Peyer's patch (tissue), 4 donors: ENCODE data around the gene DHRSX. TPM values are rescaled to one million over a fixed set of nuclear protein-coding genes. Genes with fewer than 3 reads are reported as not detected.

ENCODE experiments used
- DNase-seq, 3 donors: peaks; one replicate each; pipeline ENCODE4 v3.0.0-alpha.2; 2017 to 2019
- H3K27ac ChIP-seq, 4 donors: fragments of 200-600 bp; sonication (generic); one replicate each; pipeline ENCODE4 v1.5.1; 2016 to 2019
- H3K27me3 ChIP-seq, 2 donors: fragments of 200-600 bp; sonication (generic); one replicate each; pipeline ENCODE4 v1.5.1; 2019
- H3K36me3 ChIP-seq, 3 donors: fragments of 200-600 bp; sonication (generic); one replicate each; pipeline ENCODE4 v1.5.1; 2016 to 2019
- H3K4me1 ChIP-seq, 4 donors: fragments of 200-600 bp; sonication (generic); one replicate each; pipeline ENCODE4 v1.5.1; 2016 to 2019
- H3K4me3 ChIP-seq, 4 donors: fragments of 200-600 bp; sonication (generic); 1 replicate in 3 of 4; 2 replicates in 1 of 4; pipeline ENCODE4 v1.5.1; 2016 to 2019; ENCODE audit warnings: mild to moderate bottlenecking in 1 of 4
- H3K9me3 ChIP-seq, 4 donors: fragments of 200-600 bp; sonication (generic); one replicate each; pipeline ENCODE4 v1.5.1; 2016 to 2019; ENCODE audit warnings: mild to moderate bottlenecking in 1 of 4
- POLR2A ChIP-seq, 2 donors: fragments of 450-650 bp; IDR thresholded peaks; one replicate each; pipeline ENCODE4 v1.5.1; 2017; ENCODE audit warnings: antibody characterized with exemption in 2 of 2, mild to moderate bottlenecking in 2 of 2, moderate library complexity in 2 of 2
- total RNA-seq, 4 donors: library from RNA; depleted of rRNA; stranded (reverse); fragments of >200 nt; gene quantifications; one replicate each; pipeline ENCODE4 v1.1.0, GENCODE V29; 2016
- TF ChIP-seq, protein P1 (sequence below), 6 experiments: fragments of 450-650 bp in 4 of 6; fragments of 200-600 bp in 2 of 6; sonication (generic) in 1 of 6; IDR thresholded peaks; one replicate each; pipeline ENCODE4 v1.5.1; 2017 to 2019; ENCODE audit warnings: antibody characterized with exemption in 6 of 6, mild to moderate bottlenecking in 3 of 6, moderate library complexity in 1 of 6

The DHRSX gene
- total RNA-seq, 4 donors from 2014 or later, result 21.5 to 55.4 (median 40.4) TPM

DNA sequence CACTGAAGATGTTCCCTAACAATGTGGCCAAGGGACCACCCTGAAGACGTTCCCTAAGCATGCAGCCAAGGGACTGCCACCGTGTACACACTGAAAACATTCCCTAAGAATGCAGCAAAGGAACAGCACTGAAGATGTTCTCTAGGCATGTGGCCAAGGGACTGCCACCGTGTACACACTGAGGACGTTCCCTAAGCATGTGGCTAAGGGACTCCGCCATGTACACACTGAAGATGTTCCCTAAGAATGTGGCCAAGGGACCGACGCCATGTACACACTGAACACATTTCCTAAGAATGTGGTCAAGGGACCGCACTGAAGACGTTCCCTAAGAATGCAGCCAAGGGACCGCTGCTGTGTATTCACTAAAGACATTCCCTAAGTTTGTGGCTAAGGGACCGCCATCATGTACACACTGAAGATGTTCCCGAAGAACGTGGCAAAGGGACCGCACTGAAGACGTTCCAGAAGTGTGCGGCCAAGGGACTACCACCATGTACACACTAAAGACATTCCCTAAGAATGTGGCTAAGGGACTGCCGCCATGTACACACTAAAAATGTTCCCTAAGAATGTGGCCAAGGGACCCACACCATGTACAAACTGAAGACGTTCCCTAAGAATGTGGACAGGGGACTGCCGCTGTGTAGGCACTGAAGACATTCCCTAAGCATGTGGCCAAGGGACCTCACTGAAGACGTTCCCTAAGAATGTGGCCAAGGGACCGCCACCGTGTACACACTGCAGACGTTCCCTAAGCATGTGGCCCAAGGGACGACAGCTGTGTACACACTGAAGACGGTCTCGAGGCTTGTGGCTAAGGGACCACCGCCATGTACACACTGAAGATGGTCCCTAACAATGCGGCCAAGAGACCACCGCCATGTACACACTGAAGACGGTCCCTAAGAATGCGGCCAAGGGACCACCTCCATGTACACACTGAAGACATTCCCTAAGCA lies 54.8 kb downstream of the DHRSX start:
- no peak for TF ChIP-seq POLR2A (IDR thresholded peaks at IDR 0.05)
- TF ChIP-seq, protein P1, sequence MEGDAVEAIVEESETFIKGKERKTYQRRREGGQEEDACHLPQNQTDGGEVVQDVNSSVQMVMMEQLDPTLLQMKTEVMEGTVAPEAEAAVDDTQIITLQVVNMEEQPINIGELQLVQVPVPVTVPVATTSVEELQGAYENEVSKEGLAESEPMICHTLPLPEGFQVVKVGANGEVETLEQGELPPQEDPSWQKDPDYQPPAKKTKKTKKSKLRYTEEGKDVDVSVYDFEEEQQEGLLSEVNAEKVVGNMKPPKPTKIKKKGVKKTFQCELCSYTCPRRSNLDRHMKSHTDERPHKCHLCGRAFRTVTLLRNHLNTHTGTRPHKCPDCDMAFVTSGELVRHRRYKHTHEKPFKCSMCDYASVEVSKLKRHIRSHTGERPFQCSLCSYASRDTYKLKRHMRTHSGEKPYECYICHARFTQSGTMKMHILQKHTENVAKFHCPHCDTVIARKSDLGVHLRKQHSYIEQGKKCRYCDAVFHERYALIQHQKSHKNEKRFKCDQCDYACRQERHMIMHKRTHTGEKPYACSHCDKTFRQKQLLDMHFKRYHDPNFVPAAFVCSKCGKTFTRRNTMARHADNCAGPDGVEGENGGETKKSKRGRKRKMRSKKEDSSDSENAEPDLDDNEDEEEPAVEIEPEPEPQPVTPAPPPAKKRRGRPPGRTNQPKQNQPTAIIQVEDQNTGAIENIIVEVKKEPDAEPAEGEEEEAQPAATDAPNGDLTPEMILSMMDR (IDR thresholded peaks at IDR 0.05), result no peak
- H3K4me1 ChIP-seq, result no peaks in the 10 kb centered on the region
- H3K27me3 ChIP-seq, result no peaks in the 10 kb centered on the region
- H3K36me3 ChIP-seq, result no peaks in the 10 kb centered on the region
- no peak for DNase-seq
- no peak overlapping the region for H3K4me3 ChIP-seq
- no peaks in the 10 kb centered on the region for H3K9me3 ChIP-seq
- no peak overlapping the region for H3K27ac ChIP-seq

DNA sequence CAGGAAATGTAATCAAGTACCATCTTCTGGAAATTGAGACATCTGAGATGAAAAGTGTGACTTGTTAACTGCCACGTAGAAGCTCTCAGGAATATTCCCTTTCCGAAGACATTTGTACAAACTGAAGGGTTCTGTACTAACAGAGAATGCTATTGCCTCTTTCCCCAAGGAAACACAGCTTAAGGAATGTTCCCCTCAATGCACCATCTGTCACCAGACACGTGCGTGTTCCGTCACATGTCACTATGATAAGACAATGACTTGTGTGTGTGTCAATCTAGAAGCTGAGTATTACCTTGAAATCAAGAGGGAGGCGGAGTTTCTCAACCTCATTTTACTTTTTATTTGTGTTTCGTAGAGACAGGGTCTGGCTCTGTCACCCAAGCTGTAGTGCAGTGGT lies 58.1 kb downstream of the DHRSX start:
- Histone ChIP-seq H3K9me3 (no peaks in the 10 kb centered on the region), H3K27me3 (no peaks in the 10 kb centered on the region), H3K27ac (no peak overlapping the region), H3K36me3 (no peaks in the 10 kb centered on the region), H3K4me3 (no peak overlapping the region), H3K4me1 (no peaks in the 10 kb centered on the region)
- no peak for TF ChIP-seq POLR2A (IDR thresholded peaks at IDR 0.05)
- TF ChIP-seq, protein P1 (IDR thresholded peaks at IDR 0.05), result no peak
- no peak for DNase-seq

DNA sequence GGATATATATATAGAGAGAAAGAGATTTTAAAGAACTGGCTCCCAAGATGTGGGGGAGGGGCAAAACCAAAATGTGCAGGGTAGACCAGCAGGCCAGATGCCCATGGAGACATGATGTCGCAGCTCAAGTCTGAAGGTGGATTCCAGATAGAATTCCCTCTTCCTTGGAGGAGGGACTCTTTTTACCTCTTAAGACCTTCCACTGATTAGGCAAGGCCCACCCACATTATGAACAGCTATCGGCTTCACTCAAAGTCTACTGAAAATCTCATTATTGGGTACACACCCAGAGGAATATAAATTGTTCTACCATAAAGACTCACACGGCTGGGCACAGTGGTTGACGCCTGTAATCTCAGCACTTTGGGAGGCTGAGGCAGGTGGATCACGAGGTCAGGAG lies 59.3 kb downstream of the DHRSX start:
- no peak overlapping the region for H3K4me3 ChIP-seq
- no peaks in the 10 kb centered on the region for H3K9me3 ChIP-seq
- no peaks in the 10 kb centered on the region for H3K36me3 ChIP-seq
- TF ChIP-seq, protein P1 (IDR thresholded peaks at IDR 0.05), result no peak
- no peak for TF ChIP-seq POLR2A (IDR thresholded peaks at IDR 0.05)
- H3K27me3 ChIP-seq, result no peaks in the 10 kb centered on the region
- H3K4me1 ChIP-seq, result no peaks in the 10 kb centered on the region
- no peak for DNase-seq
- H3K27ac ChIP-seq, result no peak overlapping the region

DNA sequence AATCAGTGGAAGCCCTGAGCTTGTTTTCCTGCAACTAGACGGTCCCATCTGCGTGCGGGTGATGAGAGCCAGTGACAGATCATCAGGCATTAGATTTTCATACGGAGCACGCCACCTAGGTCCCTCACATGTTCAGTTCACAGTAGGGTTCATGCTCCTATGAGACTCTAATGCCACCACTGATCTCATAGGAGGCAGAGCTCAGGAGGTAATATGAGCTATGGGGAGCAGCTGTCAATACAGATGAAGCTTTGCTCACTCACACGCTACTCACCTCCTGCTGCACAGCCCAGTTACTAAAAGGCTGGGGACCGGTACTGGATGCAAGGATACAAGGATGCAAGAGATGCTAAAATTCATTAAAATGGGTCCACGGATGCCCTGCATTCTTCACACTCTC lies 61.2 kb downstream of the DHRSX start:
- H3K4me1 ChIP-seq, result no peaks in the 10 kb centered on the region
- TF ChIP-seq, protein P1 (IDR thresholded peaks at IDR 0.05), result no peak
- TF ChIP-seq POLR2A (IDR thresholded peaks at IDR 0.05), result no peak

DNA sequence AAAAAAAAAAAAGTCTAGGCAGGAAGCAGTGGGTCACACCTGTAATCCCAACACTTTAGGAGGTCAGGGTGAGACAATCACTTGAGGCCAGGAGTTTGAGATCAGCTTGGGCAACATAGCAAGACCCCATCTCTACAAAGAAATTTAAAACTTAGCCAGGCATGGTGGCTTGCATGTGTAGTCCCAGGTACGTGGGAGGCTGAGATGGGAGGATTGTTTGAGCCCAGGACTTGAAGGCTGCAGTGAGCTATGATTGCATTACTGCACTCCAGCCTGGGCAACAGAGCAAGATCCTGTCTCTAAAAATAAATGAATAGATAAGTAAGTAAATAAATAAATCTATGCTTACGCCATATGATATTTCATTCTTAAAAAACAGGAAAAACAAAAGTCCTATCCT lies 65.3 kb downstream of the DHRSX start:
- TF ChIP-seq, protein P1 (IDR thresholded peaks at IDR 0.05), result no peak
- no peak for TF ChIP-seq POLR2A (IDR thresholded peaks at IDR 0.05)
- peaks cover 0 to 5% (median 0%) of the 10 kb centered on the region in 3 donors for H3K36me3 ChIP-seq
- no peak for DNase-seq
- no peaks in the 10 kb centered on the region for H3K27me3 ChIP-seq
- H3K9me3 ChIP-seq, result no peaks in the 10 kb centered on the region
- H3K4me1 ChIP-seq, result no peaks in the 10 kb centered on the region
- H3K27ac ChIP-seq, result no peak overlapping the region
- no peak overlapping the region for H3K4me3 ChIP-seq

More for the DNA sequence above, 61.2 kb downstream of the DHRSX start:
- Histone ChIP-seq H3K27ac (no peak overlapping the region), H3K36me3 (no peaks in the 10 kb centered on the region), H3K4me3 (no peak overlapping the region), H3K27me3 (no peaks in the 10 kb centered on the region), H3K9me3 (no peaks in the 10 kb centered on the region)
- DNase-seq, result no peak
